Activated CD8-positive, alpha-beta memory T cell treated with anti-CD3 and anti-CD28 coated beads for 1 hour (primary cell): ENCODE data around the gene PMM1.
"Not testable (repeated sequence)": the region's sequence is repeated elsewhere in the genome, so short reads cannot be mapped to it uniquely, and the experiment has no call there.

ENCODE experiments used
- DNase-seq, 2 donors: peaks; one replicate each; pipeline ENCODE4 v3.0.0-alpha.2; 2020; ENCODE audit warnings: low read depth in 1 of 2; ENCODE audit errors: extremely low read depth in 1 of 2

Gene PMM1

GRCh38 chr22:41597635-41597953 lies 8.0 kb upstream of the PMM1 start:
- no peak for DNase-seq

- DNase-seq, result no peak
These were observed 7.4 kb upstream of the PMM1 start for GRCh38 chr22:41596776-41597634.

- DNase-seq, result no peak
These were observed 6.1 kb upstream of the PMM1 start for GRCh38 chr22:41595703-41596102.

- DNase-seq, result not testable (repeated sequence)
These were observed 3.8 kb upstream of the PMM1 start for GRCh38 chr22:41593336-41593960.

GRCh38 chr22:41587347-41587723 lies 2.3 kb downstream of the PMM1 start:
- no peak for DNase-seq

GRCh38 chr22:41585898-41586297 lies 3.7 kb downstream of the PMM1 start:
- no peak for DNase-seq

GRCh38 chr22:41584881-41585280 lies 4.8 kb downstream of the PMM1 start:
- no peak for DNase-seq

- no peak for DNase-seq
These were observed 6.9 kb downstream of the PMM1 start for GRCh38 chr22:41582694-41583093.

GRCh38 chr22:41579997-41580355 lies 9.7 kb downstream of the PMM1 start:
- DNase-seq, result no peak

GRCh38 chr22:41579297-41579996 lies 10.2 kb downstream of the PMM1 start:
- DNase-seq, result no peak

GRCh38 chr22:41578818-41579217 lies 10.8 kb downstream of the PMM1 start:
- no peak for DNase-seq

- DNase-seq, result no peak
These were observed 11.5 kb downstream of the PMM1 start for GRCh38 chr22:41578114-41578513.

- peak in 1 of 2 donors; percentile 13 for DNase-seq
These were observed 12.8 kb downstream of the PMM1 start for GRCh38 chr22:41576877-41577276.

GRCh38 chr22:41575533-41575932 lies 14.1 kb downstream of the PMM1 start:
- DNase-seq, result no peak

GRCh38 chr22:41574847-41575381 lies 14.7 kb downstream of the PMM1 start:
- no peak for DNase-seq

- no peak for DNase-seq
These were observed 16.0 kb downstream of the PMM1 start for GRCh38 chr22:41573677-41574076.

- not testable (repeated sequence) for DNase-seq
These were observed 17.3 kb downstream of the PMM1 start for GRCh38 chr22:41572305-41572704.

GRCh38 chr22:41571786-41572185 lies 17.9 kb downstream of the PMM1 start:
- no peak for DNase-seq

- DNase-seq, result no peak
These were observed 19.4 kb downstream of the PMM1 start for GRCh38 chr22:41570221-41570620.

GRCh38 chr22:41568811-41569210 lies 20.8 kb downstream of the PMM1 start:
- DNase-seq, result no peak

- DNase-seq, result no peak
These were observed 22.2 kb downstream of the PMM1 start for GRCh38 chr22:41567512-41567768.
